GM18909 (cell line): ENCODE measurements around the gene MC2R.
A peak's percentile ranks its signal among the peaks of the same experiment; 100 is the strongest.
"Not testable (repeated sequence)": the region's sequence is repeated elsewhere in the genome, so short reads cannot be mapped to it uniquely, and the experiment has no call there.

Experiments
- ATAC-seq: cut with Tn5 transposase; IDR thresholded peaks from one replicate; pipeline ENCODE4 v1.9.1; 2021; ENCODE audit warnings: mild to moderate bottlenecking; ENCODE audit not compliant: unreplicated experiment, poor library complexity

MC2R gene

GRCh38 chr18:13895505-13896033, 19.8 kb downstream of the MC2R start:
- no peak for ATAC-seq

DNA sequence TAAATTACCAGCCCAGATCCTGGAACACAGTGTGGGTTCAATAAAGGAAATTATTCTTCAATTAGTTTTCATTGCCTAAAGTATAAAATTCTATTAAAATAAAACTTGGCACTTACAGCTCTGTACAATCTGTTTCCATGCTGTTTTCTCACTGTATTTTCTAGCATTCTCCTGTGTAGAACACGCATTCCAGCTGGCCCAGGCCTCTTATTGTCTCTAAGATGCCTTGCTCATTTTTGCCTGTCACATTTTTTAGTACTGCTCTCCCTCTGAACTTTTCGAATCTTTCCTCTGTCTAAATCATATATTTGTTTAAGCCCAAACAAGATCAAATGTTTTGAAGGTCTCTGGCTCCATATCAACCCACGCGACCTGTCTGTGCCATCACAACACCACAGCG, 20.8 kb downstream of the MC2R start:
- no peak for ATAC-seq

- peak; percentile 99 for ATAC-seq
These were observed 21.9 kb downstream of the MC2R start for GRCh38 chr18:13893418-13893760.

DNA sequence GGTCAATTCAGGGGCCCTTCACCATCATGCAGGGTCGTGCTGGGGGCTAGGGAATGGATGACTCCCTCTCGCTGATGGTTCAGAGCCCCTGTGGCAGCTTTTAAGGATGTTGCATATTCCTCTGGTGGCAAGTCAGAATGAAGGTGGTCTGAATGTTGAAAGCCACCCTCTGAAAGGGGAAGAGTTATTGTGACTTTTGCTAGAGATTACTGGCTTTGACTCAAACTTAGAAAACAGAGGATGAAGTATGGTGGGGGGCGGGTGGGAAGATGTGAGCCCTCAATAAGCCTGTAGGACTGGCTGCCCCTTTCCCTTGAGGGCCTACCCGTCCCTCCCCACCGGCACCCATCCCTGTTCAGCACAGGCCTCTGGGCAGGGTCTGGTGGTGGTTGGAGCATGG, 23.2 kb downstream of the MC2R start:
- no peak for ATAC-seq

DNA sequence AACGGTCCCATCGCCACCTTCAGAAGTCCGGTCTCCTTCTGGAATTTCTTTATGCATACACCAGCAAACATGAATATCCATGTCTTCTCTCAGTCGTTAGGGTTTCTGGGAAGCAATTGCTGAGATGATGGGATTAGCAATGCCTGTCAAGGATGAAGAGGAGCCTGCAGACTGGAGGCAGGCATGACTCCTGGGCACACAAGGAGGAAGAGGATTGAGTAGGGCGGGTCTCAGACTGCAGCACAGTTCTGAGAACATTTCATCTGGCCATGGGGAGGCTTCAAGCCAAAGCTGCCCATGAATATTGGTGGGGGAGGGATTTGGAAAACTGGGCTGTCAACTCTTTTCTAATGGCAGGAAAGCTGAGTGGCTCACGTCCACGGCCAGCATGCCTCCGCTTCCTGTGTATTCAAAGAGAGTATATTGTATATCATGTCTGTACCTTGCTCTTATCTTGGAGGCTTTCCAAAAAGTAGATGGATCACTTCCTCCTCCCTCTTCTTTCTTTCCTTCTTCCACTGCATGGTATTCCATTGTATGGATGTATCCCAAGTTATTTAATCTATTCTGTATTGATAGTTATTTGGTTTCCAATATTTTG, 24.5 kb downstream of the MC2R start:
- ATAC-seq, result no peak

DNA sequence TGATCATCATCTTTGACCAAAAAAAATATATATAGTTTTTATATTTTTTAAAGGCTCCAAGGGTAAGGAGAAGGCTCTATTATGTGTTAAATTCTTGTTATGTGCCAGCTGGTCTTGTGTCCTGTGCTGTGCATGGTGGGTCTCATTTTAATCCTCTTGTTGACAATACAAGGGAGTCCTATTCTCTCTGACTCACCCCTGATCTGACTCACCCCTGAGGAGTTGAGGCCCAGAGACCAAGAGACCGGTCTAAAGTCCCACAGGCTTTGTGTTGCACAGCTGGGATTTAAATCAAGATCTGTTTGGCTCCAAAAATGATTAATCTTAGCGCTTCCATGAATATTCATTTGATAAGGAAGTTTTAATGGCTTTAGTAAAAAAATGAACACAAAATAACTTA, 25.7 kb downstream of the MC2R start:
- no peak for ATAC-seq

DNA sequence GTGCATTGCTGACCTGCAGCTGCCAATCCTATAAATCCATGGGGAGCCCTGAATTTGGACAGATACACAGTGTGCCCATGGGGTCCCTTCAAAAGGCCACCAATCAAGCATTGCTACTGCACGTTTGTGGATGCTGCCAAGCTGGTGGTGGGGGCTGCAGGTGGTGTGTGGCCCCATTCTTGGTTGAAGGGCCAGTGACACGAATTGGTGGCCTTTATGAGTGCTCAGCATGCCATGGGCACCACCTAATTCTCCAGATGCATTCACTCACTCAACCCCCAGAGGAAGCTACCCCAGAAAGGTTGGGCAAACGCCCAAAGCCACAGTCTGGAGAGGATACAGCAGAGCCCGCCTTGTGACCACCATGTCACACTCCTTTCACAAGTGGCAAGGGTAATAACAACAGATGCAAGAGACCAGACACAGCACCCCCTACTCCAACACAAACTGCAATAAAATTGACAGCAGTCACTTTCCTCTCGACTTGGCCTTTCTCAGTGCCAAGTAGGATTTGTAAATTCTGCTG, 27.1 kb downstream of the MC2R start:
- no peak for ATAC-seq

GRCh38 chr18:13885009-13885408, 30.3 kb downstream of the MC2R start:
- no peak for ATAC-seq

GRCh38 chr18:13879937-13880336, 35.4 kb downstream of the MC2R start:
- no peak for ATAC-seq

- ATAC-seq, result no peak
These were observed 35.8 kb downstream of the MC2R start for GRCh38 chr18:13879492-13879891.

DNA sequence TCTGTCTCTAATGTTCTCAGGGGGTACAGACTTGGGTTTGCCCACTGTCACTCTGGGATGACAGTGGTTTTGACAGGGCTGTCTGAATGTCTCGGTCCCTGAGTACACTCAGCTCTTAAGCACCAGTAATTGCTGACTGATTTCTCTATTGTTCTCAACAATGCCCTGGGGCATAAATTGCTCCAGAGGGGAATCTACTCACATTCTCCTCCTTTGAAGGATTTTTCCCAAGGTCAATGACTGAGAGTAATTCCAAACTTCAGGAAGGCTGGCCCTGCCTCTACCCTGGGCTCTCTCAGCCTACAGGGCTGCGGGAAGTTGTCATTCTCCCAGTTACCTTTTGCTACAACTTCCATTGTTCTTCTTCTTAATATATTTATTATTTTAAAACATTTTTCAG, 36.5 kb downstream of the MC2R start:
- no peak for ATAC-seq

DNA sequence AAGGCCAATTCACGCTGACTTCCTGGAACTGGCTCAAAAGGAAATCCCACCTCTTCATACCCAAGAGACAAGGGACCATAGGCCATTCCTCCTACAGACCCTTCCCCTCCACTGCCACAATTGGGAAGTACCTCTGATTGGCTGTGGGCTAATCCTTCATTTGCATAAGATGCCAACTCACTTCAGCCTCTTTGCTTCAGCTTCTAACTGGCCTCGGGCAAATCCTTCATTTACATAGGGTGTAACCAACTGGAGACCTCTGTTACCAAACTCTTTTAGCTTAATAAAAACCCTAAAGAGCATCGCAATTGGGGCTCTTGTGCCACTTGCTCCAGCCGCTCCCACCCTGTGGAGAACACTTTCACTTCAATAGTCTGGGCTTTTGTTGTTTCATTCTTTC, 38.2 kb downstream of the MC2R start:
- ATAC-seq, result no peak

- ATAC-seq, result no peak
These were observed 40.8 kb downstream of the MC2R start for GRCh38 chr18:13874558-13874957.

GRCh38 chr18:13872932-13873331, 42.4 kb downstream of the MC2R start:
- ATAC-seq, result no peak

- no peak for ATAC-seq
These were observed 43.0 kb downstream of the MC2R start for GRCh38 chr18:13872373-13872772.

DNA sequence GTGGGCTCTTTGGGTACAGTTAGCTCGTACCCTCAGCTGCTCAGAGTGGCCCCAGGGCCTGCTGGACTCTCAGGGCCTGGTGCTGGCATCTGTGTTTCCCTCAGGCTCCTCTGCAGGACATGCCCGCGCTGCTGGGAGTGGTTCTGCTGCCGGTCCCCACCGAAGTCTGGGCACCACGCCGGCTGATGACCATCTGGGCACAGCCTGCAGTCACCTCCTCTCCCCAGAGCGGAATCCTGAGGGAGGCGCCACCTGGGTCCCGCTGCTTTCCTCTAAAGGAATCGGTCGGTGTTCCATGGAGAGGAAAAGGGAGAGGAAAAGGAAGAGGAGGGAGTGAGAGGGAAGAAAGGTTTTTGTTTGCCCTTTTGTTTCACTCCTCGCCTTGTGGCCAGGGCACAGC, 43.6 kb downstream of the MC2R start:
- ATAC-seq, result no peak

GRCh38 chr18:13868501-13869271, 46.6 kb downstream of the MC2R start:
- no peak for ATAC-seq

DNA sequence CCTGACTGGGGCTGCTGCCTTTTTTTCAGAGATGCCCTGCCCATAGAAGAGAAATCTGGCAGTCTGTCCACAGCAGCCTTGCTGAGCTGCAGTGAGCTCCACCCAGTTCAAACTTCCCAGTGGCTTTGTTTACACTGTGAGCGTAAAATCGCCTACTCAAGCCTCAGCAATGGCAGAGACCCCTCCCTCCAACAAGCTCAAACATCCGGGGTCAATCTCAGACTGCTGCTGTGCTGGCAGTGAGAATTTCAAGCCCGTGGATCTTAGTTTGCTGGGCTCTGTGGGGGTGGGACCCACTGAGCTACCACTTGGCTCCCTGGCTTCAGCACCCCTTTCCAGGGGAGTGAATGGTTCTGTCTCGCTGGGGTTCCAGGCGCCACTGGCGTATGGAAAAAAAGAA, 52.4 kb downstream of the MC2R start:
- not testable (repeated sequence) for ATAC-seq

DNA sequence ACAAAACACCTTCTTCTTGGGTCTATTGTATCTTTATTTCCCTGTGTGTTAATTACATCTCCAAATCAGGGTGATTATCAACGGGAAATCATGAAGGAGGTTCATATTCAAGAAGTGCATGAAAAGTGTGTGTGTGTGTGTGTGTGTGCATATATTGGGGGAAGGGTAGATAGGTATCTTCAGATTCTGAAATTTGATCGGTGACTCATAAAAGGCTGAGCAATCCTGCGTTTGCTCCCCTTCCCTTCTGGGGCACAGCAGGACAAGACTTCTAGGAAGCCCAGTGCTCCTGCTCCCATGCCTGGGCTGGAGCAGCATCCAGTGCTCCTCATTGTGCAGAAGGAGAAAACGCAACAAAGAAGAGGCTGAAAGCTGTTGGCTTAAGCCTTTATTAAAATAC, 65.5 kb downstream of the MC2R start:
- ATAC-seq, result no peak

DNA sequence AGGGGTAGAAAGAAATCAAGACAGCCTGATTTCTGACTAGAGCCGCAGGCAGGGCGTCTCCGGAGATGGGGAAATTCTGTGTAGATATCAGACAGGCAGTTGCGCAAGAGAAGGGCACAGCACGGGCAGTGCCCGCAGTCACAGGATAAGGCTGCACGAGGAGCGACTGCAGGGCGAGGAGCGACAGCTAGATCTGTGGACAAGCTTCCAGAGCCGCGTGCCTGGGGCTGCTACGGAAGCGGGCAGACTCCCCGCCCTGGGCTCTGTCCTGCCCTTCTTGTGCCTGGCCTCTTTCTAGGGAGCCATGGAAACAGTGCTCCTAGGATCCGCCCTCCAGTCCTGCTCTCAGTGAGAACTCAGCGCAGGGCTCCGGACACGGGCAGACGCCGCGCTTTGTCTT, 78.8 kb downstream of the MC2R start:
- no peak for ATAC-seq

GRCh38 chr18:13835202-13835601, 80.1 kb downstream of the MC2R start:
- no peak for ATAC-seq

DNA sequence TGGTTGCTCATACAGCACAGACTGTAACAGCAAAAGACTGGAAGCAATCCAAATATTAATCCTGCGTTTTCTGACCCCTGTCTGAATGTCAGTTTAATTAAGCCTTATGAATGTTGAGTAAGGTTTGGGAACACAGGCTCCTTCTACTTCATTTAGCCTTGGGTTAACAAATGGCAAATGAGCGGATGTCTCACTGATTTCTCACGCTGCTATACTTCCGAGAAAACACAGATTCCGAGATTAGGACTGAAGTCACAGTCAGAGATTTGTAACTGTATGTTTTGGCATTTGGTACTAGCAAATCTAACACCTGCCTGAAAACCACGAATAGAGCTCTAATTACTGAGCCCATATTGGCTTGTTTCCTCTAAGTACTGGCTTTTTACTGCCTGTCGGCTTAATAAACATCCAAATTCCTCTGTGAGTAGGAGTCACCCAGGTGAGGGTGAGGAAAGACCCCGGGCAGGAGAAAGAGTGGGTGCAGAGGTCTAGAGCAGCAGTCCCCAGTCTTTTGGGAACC, 80.8 kb downstream of the MC2R start:
- no peak for ATAC-seq
